H1 (cell line): Measurements from ENCODE around the gene DNAJC9. TPM values are rescaled to one million over a fixed set of nuclear protein-coding genes. Genes with fewer than 3 reads are reported as not detected.

Experiments used
- CTCF ChIA-PET: fragments of 300-600 bp; sonication (Branson Sonifier 250); formaldehyde crosslinking; loops from one replicate; lab custom pipeline; 2021; ENCODE audit not compliant: partially characterized antibody; lab: Charles Lee
- POLR2A ChIA-PET: fragments of 300-600 bp; sonication (Branson Sonifier 250); formaldehyde crosslinking; loops from one replicate; lab custom pipeline; 2021; ENCODE audit warnings: inconsistent platforms; ENCODE audit not compliant: partially characterized antibody; lab: Charles Lee
- DNase-seq, 2 experiments: peaks; one replicate each; pipeline versions ENCODE4 v3.0.0 to v3.0.0-alpha.2; 2010 to 2022; ENCODE audit warnings: low spot score in 2 of 2, low read depth in 1 of 2, mixed read lengths in 1 of 2
- FAIRE-seq: peaks from 2 replicates; lab custom pipeline; 2011; peaks lifted over from hg19 to GRCh38; lab: Jason Lieb, UNC
- H2AFZ ChIP-seq: 2 replicates; pipeline ENCODE4 v1.8.1; 2012; ENCODE audit warnings: low read length, inconsistent platforms
- H2AK5ac ChIP-seq: 2 replicates; pipeline ENCODE4 v1.6.1; 2013; ENCODE audit warnings: low read depth, low read length
- H2BK120ac ChIP-seq: replicated peaks from 2 replicates; pipeline ENCODE3; 2013; ENCODE audit warnings: low read depth, low read length, inconsistent platforms
- H2BK12ac ChIP-seq: 2 replicates; pipeline ENCODE4 v1.6.1; 2013; ENCODE audit warnings: low read depth, low read length
- H2BK15ac ChIP-seq: 2 replicates; pipeline ENCODE4 v1.6.1; 2013; ENCODE audit warnings: low read length
- H2BK20ac ChIP-seq: 2 replicates; pipeline ENCODE4 v1.6.1; 2013; ENCODE audit warnings: low read length
- H2BK5ac ChIP-seq: 2 replicates; pipeline ENCODE4 v1.6.1; 2013; ENCODE audit warnings: low read depth, low read length
- H3K14ac ChIP-seq: 2 replicates; pipeline ENCODE4 v1.6.1; 2013; ENCODE audit warnings: inconsistent platforms; ENCODE audit not compliant: insufficient read length
- H3K18ac ChIP-seq: 2 replicates; pipeline ENCODE4 v1.6.1; 2013; ENCODE audit warnings: low read length; ENCODE audit errors: extremely low read depth
- H3K23ac ChIP-seq: 2 replicates; pipeline ENCODE4 v1.6.1; 2013; ENCODE audit warnings: inconsistent platforms; ENCODE audit not compliant: insufficient read length
- H3K23me2 ChIP-seq: 2 replicates; pipeline ENCODE4 v1.6.1; 2013; ENCODE audit warnings: low read depth, low read length
- H3K27ac ChIP-seq: 2 replicates; pipeline ENCODE4 v1.6.1; 2011; ENCODE audit warnings: low read depth, low read length, inconsistent platforms
- H3K27me3 ChIP-seq, 4 experiments: replicated peaks in 1 of 4; 1 replicate in 1 of 4; 2 replicates in 3 of 4; pipeline versions ENCODE4 v1.6.1 to v1.8.1; 2011 to 2013; ENCODE audit warnings: low read length in 3 of 4, mild to moderate bottlenecking in 3 of 4, inconsistent platforms in 2 of 4, mixed read lengths in 2 of 4, moderate library complexity in 1 of 4; ENCODE audit not compliant: control insufficient read depth in 3 of 4, insufficient read depth in 3 of 4; ENCODE audit errors: extremely low read depth in 1 of 4
- H3K36me3 ChIP-seq, 4 experiments: 2 replicates each; pipeline versions ENCODE4 v1.6.1 to v1.8.1; 2011 to 2013; ENCODE audit warnings: mild to moderate bottlenecking in 4 of 4, low read length in 3 of 4, moderate library complexity in 2 of 4, control low read depth in 1 of 4, inconsistent platforms in 1 of 4; ENCODE audit not compliant: insufficient read depth in 4 of 4, control insufficient read depth in 2 of 4
- H3K4ac ChIP-seq: replicated peaks from 2 replicates; pipeline ENCODE3; 2013; ENCODE audit warnings: low read length, low read depth, mixed read lengths, inconsistent platforms; ENCODE audit not compliant: insufficient read length
- H3K4me1 ChIP-seq, 4 experiments: replicated peaks in 1 of 4; 1 replicate in 1 of 4; 2 replicates in 3 of 4; pipeline versions ENCODE4 v1.6.1 to v1.8.1; 2011 to 2013; ENCODE audit warnings: low read length in 3 of 4, inconsistent platforms in 2 of 4, mixed read lengths in 1 of 4; ENCODE audit not compliant: insufficient read depth in 4 of 4, control insufficient read depth in 3 of 4
- H3K4me2 ChIP-seq, 2 experiments: 2 replicates each; pipeline versions ENCODE4 v1.6.1 to v1.8.1; 2011 to 2013; ENCODE audit warnings: low read depth in 2 of 2, low read length in 2 of 2, control low read depth in 1 of 2, inconsistent platforms in 1 of 2, mild to moderate bottlenecking in 1 of 2; ENCODE audit not compliant: insufficient read depth in 1 of 2
- H3K4me3 ChIP-seq, 4 experiments: fragments of 200-600, 300-600 bp in 1 of 4; sonication (generic), shearing (Covaris generic), sonication (Bioruptor Twin) in 1 of 4; 2 replicates each; pipeline versions ENCODE4 v1.5.1 to v1.8.1; 2011 to 2016; ENCODE audit warnings: low read length in 4 of 4, low read depth in 3 of 4, control low read depth in 2 of 4, inconsistent platforms in 2 of 4, mild to moderate bottlenecking in 2 of 4, mixed read lengths in 1 of 4, moderate library complexity in 1 of 4; ENCODE audit not compliant: insufficient read depth in 2 of 4; ENCODE audit errors: extremely low read depth in 1 of 4
- H3K56ac ChIP-seq: replicated peaks from 2 replicates; pipeline ENCODE3; 2013; ENCODE audit warnings: low read depth, mild to moderate bottlenecking, mixed read lengths, low read length, inconsistent platforms; ENCODE audit not compliant: insufficient read length
- H3K79me1 ChIP-seq: 2 replicates; pipeline ENCODE4 v1.6.1; 2013; ENCODE audit warnings: low read depth, low read length, control low read depth
- H3K79me2 ChIP-seq, 2 experiments: 2 replicates each; pipeline versions ENCODE4 v1.6.1 to v1.8.1; 2012 to 2013; ENCODE audit warnings: low read length in 2 of 2, mild to moderate bottlenecking in 2 of 2, inconsistent platforms in 1 of 2; ENCODE audit not compliant: insufficient read depth in 2 of 2, control insufficient read depth in 1 of 2
- H3K9ac ChIP-seq, 4 experiments: replicated peaks in 1 of 4; 1 replicate in 1 of 4; 2 replicates in 3 of 4; pipeline versions ENCODE4 v1.6.1 to v1.8.1; 2011 to 2013; ENCODE audit warnings: low read depth in 3 of 4, low read length in 3 of 4, control low read depth in 2 of 4, mild to moderate bottlenecking in 2 of 4, moderate library complexity in 2 of 4, inconsistent platforms in 1 of 4; ENCODE audit errors: extremely low read depth in 1 of 4
- H3K9me3 ChIP-seq, 2 experiments: 2 replicates each; pipeline versions ENCODE4 v1.6.1 to v1.8.1; 2012 to 2013; ENCODE audit warnings: mild to moderate bottlenecking in 2 of 2, moderate library complexity in 2 of 2, control low read depth in 1 of 2, inconsistent platforms in 1 of 2, low read depth in 1 of 2, low read length in 1 of 2, mixed read lengths in 1 of 2; ENCODE audit not compliant: insufficient read depth in 2 of 2
- H4K20me1 ChIP-seq, 2 experiments: replicated peaks in 1 of 2; 2 replicates each; pipeline versions ENCODE3 to v1.8.1; 2011 to 2013; ENCODE audit warnings: inconsistent platforms in 2 of 2, low read length in 2 of 2, mild to moderate bottlenecking in 1 of 2; ENCODE audit not compliant: insufficient read depth in 2 of 2, control insufficient read depth in 1 of 2
- H4K5ac ChIP-seq: 2 replicates; pipeline ENCODE4 v1.6.1; 2013; ENCODE audit warnings: low read length, low read depth, mixed read lengths, inconsistent platforms; ENCODE audit not compliant: insufficient read length
- H4K8ac ChIP-seq: 2 replicates; pipeline ENCODE4 v1.8.0; 2013; ENCODE audit warnings: mild to moderate bottlenecking, moderate library complexity, low read length, inconsistent platforms; ENCODE audit not compliant: insufficient read depth; ENCODE audit errors: extremely low read depth
- H4K91ac ChIP-seq: replicated peaks from 2 replicates; pipeline ENCODE3; 2013; ENCODE audit warnings: low read length, mixed read lengths, inconsistent platforms; ENCODE audit not compliant: insufficient read length
- ATF2 ChIP-seq: IDR thresholded peaks from 2 replicates; pipeline ENCODE4 v1.6.1; 2012; ENCODE audit warnings: low read length, inconsistent platforms
- BACH1 ChIP-seq: IDR thresholded peaks from 2 replicates; pipeline ENCODE4 v1.6.1; 2012; ENCODE audit warnings: low read length, improper control_type of control experiment
- CREB1 ChIP-seq: IDR thresholded peaks from 2 replicates; pipeline ENCODE4 v1.6.1; 2012; ENCODE audit warnings: inconsistent platforms
- CTBP2 ChIP-seq: IDR thresholded peaks from 2 replicates; pipeline ENCODE4 v1.7.0; 2011; ENCODE audit warnings: borderline replicate concordance, mild to moderate bottlenecking, moderate library complexity, mixed read lengths, low read length; ENCODE audit not compliant: insufficient read depth, insufficient read length
- FOSL1 ChIP-seq: IDR thresholded peaks from 2 replicates; pipeline ENCODE4 v1.6.1; 2011; ENCODE audit warnings: mild to moderate bottlenecking, low read depth, low read length, moderate library complexity; ENCODE audit not compliant: insufficient read depth
- JUN ChIP-seq: IDR thresholded peaks from 2 replicates; pipeline ENCODE4 v1.6.1; 2011; ENCODE audit warnings: low read depth, mild to moderate bottlenecking, improper control_type of control experiment, low read length
- JUND ChIP-seq: IDR thresholded peaks from 2 replicates; pipeline ENCODE4 v1.6.1; 2011; ENCODE audit warnings: mild to moderate bottlenecking, improper control_type of control experiment, low read length
- KDM1A ChIP-seq: fragments of 200-600, 300-600 bp; sonication (generic); IDR thresholded peaks from 2 replicates; pipeline ENCODE4 v1.7.1; 2016; ENCODE audit warnings: mild to moderate bottlenecking, low read length, borderline replicate concordance
- KDM5A ChIP-seq: fragments of 200-600 bp; IDR thresholded peaks from 2 replicates; pipeline ENCODE4 v1.7.1; 2012; ENCODE audit warnings: mild to moderate bottlenecking, low read length, inconsistent platforms, mixed read lengths
- POU5F1 ChIP-seq: IDR thresholded peaks from 2 replicates; pipeline ENCODE4 v1.6.1; 2011; ENCODE audit warnings: low read depth, mild to moderate bottlenecking, low read length, moderate library complexity
- RBBP5 ChIP-seq: IDR thresholded peaks from 2 replicates; pipeline ENCODE4 v1.7.1; 2012; ENCODE audit warnings: low read depth, mild to moderate bottlenecking, inconsistent platforms, low read length, moderate library complexity, borderline replicate concordance
- RXRA ChIP-seq: IDR thresholded peaks from 2 replicates; pipeline ENCODE4 v1.6.1; 2011; ENCODE audit warnings: low read depth, mild to moderate bottlenecking, low read length, moderate library complexity; ENCODE audit not compliant: insufficient read depth
- TCF12 ChIP-seq: IDR thresholded peaks from 2 replicates; pipeline ENCODE4 v1.6.1; 2011; ENCODE audit warnings: low read depth, mild to moderate bottlenecking, low read length
- YY1 ChIP-seq: IDR thresholded peaks from 2 replicates; pipeline ENCODE4 v1.6.1; 2011; ENCODE audit warnings: low read depth, mild to moderate bottlenecking, low read length
- WGBS, 2 experiments: shearing (Covaris generic) in 1 of 2; methylation state at CpG; one replicate each; pipeline versions ENCODE4 v1.1.6 to v1.1.7; 2013 to 2015; ENCODE audit warnings: low lambda C conversion rate in 2 of 2, mixed read lengths in 2 of 2, inconsistent platforms in 1 of 2, low coverage in 1 of 2, missing lambda C conversion rate in 1 of 2; ENCODE audit not compliant: insufficient replicate concordance in 2 of 2, insufficient coverage in 1 of 2, insufficient read length in 1 of 2; ENCODE audit errors: extremely low coverage in 1 of 2, missing lambda C conversion rate in 1 of 2; 5-methylcytosine and 5-hydroxymethylcytosine counted together
- polyA plus RNA-seq, 7 experiments: library from polyadenylated mRNA; depleted of rRNA in 3 of 7; stranded (reverse) in 5 of 7; unstranded in 2 of 7; fragments of >200 nt in 5 of 7; fragments of 200-250 nt in 2 of 7; gene quantifications; 1 replicate in 5 of 7; 2 replicates in 1 of 7; 4 replicates in 1 of 7; pipeline versions ENCODE4 v1.2.1 to v1.2.3, GENCODE V29; 2011 to 2013; ENCODE audit warnings: missing spikeins in 2 of 7, mixed read lengths in 2 of 7
- total RNA-seq: library from RNA; stranded (reverse); fragmentation: NEBNext Ultra II Directional; extraction: Animal tissue kit (Norgen Biotek cat#: 25700); gene quantifications from 2 replicates; pipeline ENCODE4 v1.2.1, GENCODE V29; 2021

Gene DNAJC9
- total and polyA plus RNA-seq, 2 of the 8 experiments (the other 6 are each of a cell fraction or from before 2014, with no cell fraction given): 26.0 to 32.2 TPM

GRCh38 chr10:73289958-73290357 lies 42.9 kb upstream of the DNAJC9 start:
- H3K23ac ChIP-seq: no peak overlapping the region
- H3K9me3 ChIP-seq: peaks cover 2 to 4% of the 10 kb centered on the region in 2 experiments; a peak in 3 of 4 replicates
- H3K9ac ChIP-seq: no peak overlapping the region
- H2BK15ac ChIP-seq: no peak overlapping the region
- ChIA-PET CTCF (no interaction called here), POLR2A (no interaction called here)
- H3K4me3 ChIP-seq: no peak overlapping the region
- 97% methylated on average over 1 of the region's 1 CpG; no CpG with 5 or more reads in 1 of the 2 experiments for WGBS, 2 experiments
- no peak overlapping the region for H2AFZ ChIP-seq
- H2BK5ac ChIP-seq: no peak overlapping the region
- H4K5ac ChIP-seq: no peak overlapping the region
- no peak overlapping the region for H3K18ac ChIP-seq
- H3K14ac ChIP-seq: no peak overlapping the region
- no peak overlapping the region for H3K4me2 ChIP-seq
- no peak overlapping the region for H3K56ac ChIP-seq
- no peak overlapping the region for H2AK5ac ChIP-seq
- H4K8ac ChIP-seq: no peak overlapping the region
- no peaks in the 10 kb centered on the region for H3K4me1 ChIP-seq
- H3K79me2 ChIP-seq: no peaks in the 10 kb centered on the region
- no peaks in the 10 kb centered on the region for H3K79me1 ChIP-seq
- H2BK20ac ChIP-seq: no peak overlapping the region
- DNase-seq (no peak), FAIRE-seq (no peak)
- H3K4ac ChIP-seq: no peak overlapping the region
- no peaks in the 10 kb centered on the region for H3K36me3 ChIP-seq
- no peak overlapping the region for H2BK12ac ChIP-seq
- H4K20me1 ChIP-seq: no peaks in the 10 kb centered on the region
- no peaks in the 10 kb centered on the region for H3K27me3 ChIP-seq
- no peak overlapping the region for H2BK120ac ChIP-seq
- H3K27ac ChIP-seq: no peak overlapping the region
- H3K23me2 ChIP-seq: no peaks in the 10 kb centered on the region
- no peak overlapping the region for H4K91ac ChIP-seq
- TF ChIP-seq JUND: no peak
- no peak for TF ChIP-seq CREB1
- no peak for TF ChIP-seq RXRA
- TF ChIP-seq TCF12: no peak
- no peak for TF ChIP-seq BACH1
- TF ChIP-seq KDM1A: no peak
- TF ChIP-seq POU5F1: no peak
- no peak for TF ChIP-seq ATF2
- no peak for TF ChIP-seq RBBP5
- no peak for TF ChIP-seq CTBP2
- no peak for TF ChIP-seq KDM5A
- TF ChIP-seq JUN: no peak
- TF ChIP-seq FOSL1: no peak
- TF ChIP-seq YY1: no peak
